ENCODE measurements around the gene TRAPPC6A.

DNA sequence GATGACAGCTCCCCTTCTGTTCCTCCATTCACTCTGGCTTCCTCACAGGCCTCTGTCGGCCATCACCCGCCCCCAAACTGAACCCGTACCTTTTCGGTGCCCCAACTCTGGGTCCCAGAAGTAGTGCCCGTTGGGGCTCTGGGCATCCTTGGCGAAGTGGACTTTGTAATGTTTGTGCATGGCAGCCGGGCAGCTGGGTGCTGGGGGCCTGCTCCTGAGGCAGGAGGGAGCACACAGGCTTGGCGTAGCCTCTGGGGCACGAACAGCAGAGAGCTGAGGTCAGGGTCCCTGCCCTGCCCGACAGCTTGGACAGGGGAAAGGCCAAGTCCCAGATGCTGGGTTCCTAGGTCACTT, 18.1 kb downstream of the TRAPPC6A start:
- TF ChIP-seq, protein P1, sequence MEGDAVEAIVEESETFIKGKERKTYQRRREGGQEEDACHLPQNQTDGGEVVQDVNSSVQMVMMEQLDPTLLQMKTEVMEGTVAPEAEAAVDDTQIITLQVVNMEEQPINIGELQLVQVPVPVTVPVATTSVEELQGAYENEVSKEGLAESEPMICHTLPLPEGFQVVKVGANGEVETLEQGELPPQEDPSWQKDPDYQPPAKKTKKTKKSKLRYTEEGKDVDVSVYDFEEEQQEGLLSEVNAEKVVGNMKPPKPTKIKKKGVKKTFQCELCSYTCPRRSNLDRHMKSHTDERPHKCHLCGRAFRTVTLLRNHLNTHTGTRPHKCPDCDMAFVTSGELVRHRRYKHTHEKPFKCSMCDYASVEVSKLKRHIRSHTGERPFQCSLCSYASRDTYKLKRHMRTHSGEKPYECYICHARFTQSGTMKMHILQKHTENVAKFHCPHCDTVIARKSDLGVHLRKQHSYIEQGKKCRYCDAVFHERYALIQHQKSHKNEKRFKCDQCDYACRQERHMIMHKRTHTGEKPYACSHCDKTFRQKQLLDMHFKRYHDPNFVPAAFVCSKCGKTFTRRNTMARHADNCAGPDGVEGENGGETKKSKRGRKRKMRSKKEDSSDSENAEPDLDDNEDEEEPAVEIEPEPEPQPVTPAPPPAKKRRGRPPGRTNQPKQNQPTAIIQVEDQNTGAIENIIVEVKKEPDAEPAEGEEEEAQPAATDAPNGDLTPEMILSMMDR (conservative IDR thresholded peaks at IDR 0.05; ENCODE audit: low read depth, low read length), result no peak
- TF ChIP-seq POLR2A (IDR thresholded peaks at IDR 0.05; ENCODE audit: low read depth, low read length), result no peak
- no peak for TF ChIP-seq FOS (IDR thresholded peaks at IDR 0.05; ENCODE audit: low read depth, low read length)
- no peak for TF ChIP-seq RCOR1 (IDR thresholded peaks at IDR 0.05; ENCODE audit: insufficient replicate concordance, low read length)
- TF ChIP-seq RAD21 (IDR thresholded peaks at IDR 0.05; ENCODE audit: low read length), result no peak
- no peak for TF ChIP-seq NFE2L2 (IDR thresholded peaks at IDR 0.05; ENCODE audit: low read depth, low read length)
- TF ChIP-seq CEBPB (IDR thresholded peaks at IDR 0.05; ENCODE audit: low read depth, low read length), result no peak

Data from IMR-90 (cell line).